Calu3 (cell line): Measurements from ENCODE around the gene JARID2. TPM values are rescaled to one million over a fixed set of nuclear protein-coding genes. Genes with fewer than 3 reads are reported as not detected.

Experiments
- BruUV-seq: library from RNA; stranded (reverse); fragments of 400-500 nt; replicated peaks from 2 replicates; lab custom pipeline; 2021; lab: Mats Ljungman, UMichigan
- CTCF ChIA-PET: fragments of 300-600 bp; sonication (Branson Sonifier 250); formaldehyde crosslinking; loops from one replicate; lab custom pipeline; 2022; ENCODE audit warnings: antibody characterized with exemption; lab: Charles Lee
- DNase-seq: peaks from one replicate; pipeline ENCODE4 v3.0.0; 2022
- H3K27ac Mint-ChIP-seq: one replicate; pipeline ENCODE4 v1.8.0; 2022; ENCODE audit warnings: mixed read lengths; ENCODE audit not compliant: unreplicated experiment
- H3K27me3 Mint-ChIP-seq: one replicate; pipeline ENCODE4 v1.8.0; 2022; ENCODE audit warnings: mixed read lengths; ENCODE audit not compliant: unreplicated experiment
- H3K36me3 Mint-ChIP-seq: one replicate; pipeline ENCODE4 v1.8.0; 2022; ENCODE audit warnings: mild to moderate bottlenecking, moderate library complexity, mixed read lengths; ENCODE audit not compliant: insufficient read depth, unreplicated experiment
- H3K4me1 Mint-ChIP-seq: one replicate; pipeline ENCODE4 v1.8.0; 2022; ENCODE audit warnings: mild to moderate bottlenecking, low read depth, mixed read lengths; ENCODE audit not compliant: unreplicated experiment
- H3K4me3 Mint-ChIP-seq: one replicate; pipeline ENCODE4 v1.8.0; 2022; ENCODE audit warnings: mild to moderate bottlenecking, low read depth, moderate library complexity, mixed read lengths; ENCODE audit not compliant: unreplicated experiment
- H3K9me3 Mint-ChIP-seq: one replicate; pipeline ENCODE4 v1.8.0; 2022; ENCODE audit warnings: low read depth, mixed read lengths; ENCODE audit not compliant: unreplicated experiment
- CTCF ChIP-seq: fragments of 200-600 bp; IDR thresholded peaks from one replicate; pipeline ENCODE4 v1.8.0; 2022; ENCODE audit warnings: antibody characterized with exemption; ENCODE audit not compliant: unreplicated experiment
- intact Hi-C: fragments of 100-400 bp; cut with micrococcal nuclease; formaldehyde crosslinking; loops from one replicate; pipeline ENCODE4 v1.10.0; 2022; ENCODE audit not compliant: unreplicated experiment
- total RNA-seq: library from RNA; stranded (reverse); gene quantifications from 2 replicates; pipeline ENCODE4 v1.2.3, GENCODE V29; 2022

JARID2 gene
- total RNA-seq, 1 experiment from 2014 or later: 9.4 TPM

GRCh38 chr6:15480525-15480924 is 234.7 kb downstream of the JARID2 start:
- no peaks in the 10 kb centered on the region for H3K4me1 Mint-ChIP-seq
- H3K27me3 Mint-ChIP-seq: no peaks in the 10 kb centered on the region
- CTCF ChIA-PET: no interaction called here
- H3K4me3 Mint-ChIP-seq: no peak overlapping the region
- no peak overlapping the region for H3K27ac Mint-ChIP-seq
- no peaks in the 10 kb centered on the region for H3K36me3 Mint-ChIP-seq
- no TSS peak for BruUV-seq
- TF ChIP-seq CTCF: no peak
- intact Hi-C loops: no loop called here
- H3K9me3 Mint-ChIP-seq: no peaks in the 10 kb centered on the region
- no peak for DNase-seq

- Mint-ChIP-seq H3K9me3 (no peaks in the 10 kb centered on the region), H3K4me1 (no peaks in the 10 kb centered on the region), H3K4me3 (no peak overlapping the region), H3K27me3 (no peaks in the 10 kb centered on the region), H3K27ac (no peak overlapping the region), H3K36me3 (no peaks in the 10 kb centered on the region)
- no peak for TF ChIP-seq CTCF
- no TSS peak for BruUV-seq
- intact Hi-C loops: no loop called here
- CTCF ChIA-PET: no interaction called here
- no peak for DNase-seq
These were observed 235.8 kb downstream of the JARID2 start for GRCh38 chr6:15481390-15482291.

- no peak for TF ChIP-seq CTCF
- Mint-ChIP-seq H3K4me3 (no peak overlapping the region), H3K36me3 (no peaks in the 10 kb centered on the region), H3K4me1 (no peaks in the 10 kb centered on the region), H3K27me3 (no peaks in the 10 kb centered on the region), H3K9me3 (no peaks in the 10 kb centered on the region), H3K27ac (no peak overlapping the region)
- no peak for DNase-seq
- CTCF ChIA-PET: no interaction called here
- BruUV-seq: no TSS peak
- intact Hi-C loops: no loop called here
These were observed 237.2 kb downstream of the JARID2 start for GRCh38 chr6:15483060-15483459.

- Mint-ChIP-seq H3K27ac (no peak overlapping the region), H3K4me3 (no peak overlapping the region), H3K9me3 (no peaks in the 10 kb centered on the region), H3K27me3 (no peaks in the 10 kb centered on the region), H3K4me1 (no peaks in the 10 kb centered on the region), H3K36me3 (no peaks in the 10 kb centered on the region)
- no peak for DNase-seq
- BruUV-seq: no TSS peak
- TF ChIP-seq CTCF: no peak
- CTCF ChIA-PET: no interaction called here
- intact Hi-C loops: no loop called here
These were observed 238.3 kb downstream of the JARID2 start for GRCh38 chr6:15484140-15484539.
